HL-60 (cell line): ENCODE measurements around the gene LGI2.

Experiments
- CTCF ChIP-seq: IDR thresholded peaks from one replicate; pipeline ENCODE4 v1.5.1; 2011; ENCODE audit warnings: low read length, control low read depth, inconsistent platforms; ENCODE audit not compliant: insufficient read depth
- GABPA ChIP-seq: IDR thresholded peaks from 2 replicates; pipeline ENCODE4 v1.6.1; 2012; ENCODE audit warnings: low read depth
- REST ChIP-seq: IDR thresholded peaks from 2 replicates; pipeline ENCODE4 v1.6.1; 2012; ENCODE audit warnings: low read depth; ENCODE audit not compliant: insufficient replicate concordance

- peak; percentile 62 for TF ChIP-seq CTCF
- TF ChIP-seq REST = no peak
- TF ChIP-seq GABPA = no peak
These were observed 50.6 kb downstream of the LGI2 start for GRCh38 chr4:24980064-24980690.
